ENCODE data around the gene RBM33. TPM values are rescaled to one million over a fixed set of nuclear protein-coding genes. Genes with fewer than 3 reads are reported as not detected.

Gene RBM33
- total and polyA plus RNA-seq, 7 donors, result 11.6 to 49.3 (median 40.4) TPM

GRCh38 chr7:155787171-155787851 lies 142.8 kb downstream of the RBM33 start:
- intact Hi-C loops (cut with DNase I), result no loop called here
- no peak overlapping the region for H3K27ac ChIP-seq
- TF ChIP-seq, protein P1, sequence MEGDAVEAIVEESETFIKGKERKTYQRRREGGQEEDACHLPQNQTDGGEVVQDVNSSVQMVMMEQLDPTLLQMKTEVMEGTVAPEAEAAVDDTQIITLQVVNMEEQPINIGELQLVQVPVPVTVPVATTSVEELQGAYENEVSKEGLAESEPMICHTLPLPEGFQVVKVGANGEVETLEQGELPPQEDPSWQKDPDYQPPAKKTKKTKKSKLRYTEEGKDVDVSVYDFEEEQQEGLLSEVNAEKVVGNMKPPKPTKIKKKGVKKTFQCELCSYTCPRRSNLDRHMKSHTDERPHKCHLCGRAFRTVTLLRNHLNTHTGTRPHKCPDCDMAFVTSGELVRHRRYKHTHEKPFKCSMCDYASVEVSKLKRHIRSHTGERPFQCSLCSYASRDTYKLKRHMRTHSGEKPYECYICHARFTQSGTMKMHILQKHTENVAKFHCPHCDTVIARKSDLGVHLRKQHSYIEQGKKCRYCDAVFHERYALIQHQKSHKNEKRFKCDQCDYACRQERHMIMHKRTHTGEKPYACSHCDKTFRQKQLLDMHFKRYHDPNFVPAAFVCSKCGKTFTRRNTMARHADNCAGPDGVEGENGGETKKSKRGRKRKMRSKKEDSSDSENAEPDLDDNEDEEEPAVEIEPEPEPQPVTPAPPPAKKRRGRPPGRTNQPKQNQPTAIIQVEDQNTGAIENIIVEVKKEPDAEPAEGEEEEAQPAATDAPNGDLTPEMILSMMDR (IDR thresholded peaks at IDR 0.05), result no peak
- WGBS, 3 donors, result 2 to 4% (median 3%) methylated on average over 33 to 68 of the region's 68 CpGs
- ATAC-seq, result peak in 3 of 4 donors; percentile 20 to 22 (median 21)
- H3K4me3 ChIP-seq, result peak overlapping the region; percentile 52
- peaks cover 0 to 10% (median 7%) of the 10 kb centered on the region in 3 donors for H3K27me3 ChIP-seq (ENCODE audit: insufficient read depth in 3 of 3, low read length in 2 of 3)
- peaks cover 0 to 4% of the 10 kb centered on the region in 2 donors for H3K36me3 ChIP-seq (ENCODE audit: insufficient read depth in 1 of 2, low read depth in 1 of 2)
- H3K9me3 ChIP-seq, result no peaks in the 10 kb centered on the region
- no peak for DNase-seq
- no peaks in the 10 kb centered on the region for H3K4me1 ChIP-seq

DNA sequence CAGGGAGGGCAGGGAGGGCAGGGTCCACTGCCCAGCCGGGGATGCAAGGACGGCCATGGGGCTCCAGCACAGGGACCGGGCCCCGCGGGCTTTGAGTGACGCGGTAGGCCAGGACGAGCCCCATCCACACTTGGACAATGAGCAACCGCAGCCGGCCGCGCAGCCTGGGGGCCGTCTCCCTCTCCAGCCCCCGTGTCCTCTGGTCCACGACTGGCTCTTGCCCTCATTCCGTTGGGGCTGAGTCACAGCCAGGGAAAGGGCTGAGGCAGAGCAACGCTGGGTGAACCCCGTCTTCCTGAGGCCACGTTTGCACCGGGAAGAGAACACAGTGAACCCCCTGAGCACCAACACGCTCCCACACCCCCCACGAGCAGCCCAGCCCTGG lies 144.1 kb downstream of the RBM33 start:
- Histone ChIP-seq H3K4me3 (no peak overlapping the region), H3K9me3 (no peaks in the 10 kb centered on the region), H3K36me3 (ENCODE audit: insufficient read depth in 1 of 2, low read depth in 1 of 2) (no peaks in the 10 kb centered on the region), H3K27ac (no peak overlapping the region), H3K4me1 (no peaks in the 10 kb centered on the region), H3K27me3 (ENCODE audit: insufficient read depth in 3 of 3, low read length in 2 of 3) (peaks cover 0 to 10% (median 7%) of the 10 kb centered on the region in 3 donors)
- peak in 3 of 4 donors; percentile 3 to 28 (median 19) for ATAC-seq
- intact Hi-C loops (cut with DNase I), result no loop called here
- WGBS, 3 donors, result 82 to 86% (median 86%) methylated on average over 19 to 22 of the region's 22 CpGs
- no peak for DNase-seq
- TF ChIP-seq, protein P1 (IDR thresholded peaks at IDR 0.05), result no peak

DNA sequence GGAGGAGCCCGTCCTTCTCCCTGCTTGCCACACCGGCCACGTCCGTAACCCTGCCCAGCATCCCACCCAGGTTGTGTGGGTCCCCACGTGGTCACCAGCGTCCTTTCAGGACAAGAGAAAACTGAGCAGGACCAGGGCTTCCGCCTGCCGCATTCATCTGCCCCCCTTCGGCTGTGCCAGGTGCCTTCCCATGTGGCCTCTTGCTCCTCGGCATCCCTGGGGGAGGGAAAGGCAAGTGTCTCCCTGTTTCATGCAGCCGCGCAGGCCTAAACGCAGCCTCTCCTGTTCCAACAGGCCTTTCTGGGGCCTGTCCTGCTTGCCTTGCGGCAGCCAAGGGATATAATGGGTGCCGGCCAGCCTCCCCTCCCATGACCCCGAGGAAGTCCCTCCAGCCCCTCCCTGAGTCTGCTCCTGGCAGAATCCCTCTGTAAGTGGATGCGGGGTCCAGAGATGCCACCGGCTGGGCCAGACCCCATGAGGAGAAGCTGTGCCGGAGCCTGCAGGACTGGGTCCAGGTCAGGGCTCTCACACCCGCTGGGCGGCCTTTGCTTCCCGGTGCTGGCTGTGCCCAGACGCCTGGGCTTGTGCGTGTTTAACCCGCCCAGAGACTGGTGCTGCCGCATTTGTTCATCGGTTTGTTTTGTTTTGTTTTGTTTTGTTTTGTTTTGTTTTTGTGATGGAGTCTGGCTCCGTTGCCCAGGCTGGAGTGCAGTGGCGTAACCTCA lies 144.7 kb downstream of the RBM33 start:
- ATAC-seq (peak in 2 of 4 donors; percentile 15 to 35), DNase-seq (no peak)
- intact Hi-C loops (cut with DNase I), result no loop called here
- Histone ChIP-seq H3K36me3 (ENCODE audit: insufficient read depth in 1 of 2, low read depth in 1 of 2) (no peaks in the 10 kb centered on the region), H3K27me3 (ENCODE audit: insufficient read depth in 3 of 3, low read length in 2 of 3) (peaks cover 0 to 10% (median 7%) of the 10 kb centered on the region in 3 donors), H3K4me3 (no peak overlapping the region), H3K9me3 (no peaks in the 10 kb centered on the region), H3K4me1 (no peaks in the 10 kb centered on the region), H3K27ac (no peak overlapping the region)
- TF ChIP-seq, protein P1 (IDR thresholded peaks at IDR 0.05), result no peak
- WGBS, 3 donors, result 70 to 73% (median 73%) methylated on average over 29 of the region's 29 CpGs

DNA sequence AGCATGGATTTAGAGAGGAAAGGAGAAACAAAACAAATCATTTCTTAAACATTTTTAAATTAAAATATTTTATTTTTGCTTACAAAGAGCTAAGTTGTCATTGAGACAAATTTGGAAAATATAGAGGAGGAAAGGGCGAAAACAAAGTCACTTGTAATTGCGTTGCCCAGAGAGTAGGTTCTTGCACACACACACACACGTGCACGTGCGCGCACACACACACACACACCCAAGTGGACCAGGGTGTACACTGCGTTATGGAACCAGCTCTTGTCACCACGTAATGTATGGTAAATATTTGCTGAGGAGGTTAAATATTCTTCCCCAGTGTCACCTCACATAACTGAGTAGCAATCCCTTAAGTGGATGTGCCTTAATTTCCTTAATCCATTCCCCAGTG lies 146.2 kb downstream of the RBM33 start:
- H3K27me3 ChIP-seq (ENCODE audit: insufficient read depth in 3 of 3, low read length in 2 of 3), result peaks cover 0 to 14% (median 10%) of the 10 kb centered on the region in 3 donors
- H3K9me3 ChIP-seq, result no peaks in the 10 kb centered on the region
- intact Hi-C loops (cut with DNase I), result loop anchor here in 1 of 2 donors (10.0 kb wide), 1 partner anchor 684 kb away; no protein-coding TSS in a partner anchor
- no peak overlapping the region for H3K4me3 ChIP-seq
- no peak for ATAC-seq
- H3K36me3 ChIP-seq (ENCODE audit: insufficient read depth in 1 of 2, low read depth in 1 of 2), result no peaks in the 10 kb centered on the region
- TF ChIP-seq, protein P1 (IDR thresholded peaks at IDR 0.05), result no peak
- DNase-seq, result no peak
- no peak overlapping the region for H3K27ac ChIP-seq
- 62 to 76% (median 70%) methylated on average over 8 of the region's 8 CpGs for WGBS, 3 donors
- no peaks in the 10 kb centered on the region for H3K4me1 ChIP-seq
